Measurements from ENCODE around the gene ZNFX1. TPM values are rescaled to one million over a fixed set of nuclear protein-coding genes. Genes with fewer than 3 reads are reported as not detected.

The ZNFX1 gene
- total and polyA plus RNA-seq, 2 donors (not counting 1 experiment from before 2014, with no cell fraction given), result 10.3 to 37.9 TPM

GRCh38 chr20:49216991-49217578 is 60.8 kb downstream of the ZNFX1 start:
- no peaks in the 10 kb centered on the region for H3K27me3 ChIP-seq (replicated peaks in 1 of 4; ENCODE audit: control extremely low read depth in 1 of 4, control insufficient read depth in 3 of 4, insufficient read depth in 4 of 4, low read length in 3 of 4)
- no CpG with 5 or more reads among the region's 11 CpGs for WGBS (ENCODE audit: insufficient coverage)
- H3K9ac ChIP-seq (ENCODE audit: low read length), result no peak overlapping the region
- DNase-seq (peak; percentile 90), ATAC-seq (ENCODE audit: low read depth) (peak; percentile 29)
- peaks cover 0 to 8% of the 10 kb centered on the region in 2 experiments for H3K36me3 ChIP-seq (replicated peaks in 1 of 2; ENCODE audit: control extremely low read depth in 1 of 2, control insufficient read depth in 1 of 2, extremely low read depth in 1 of 2, insufficient read depth in 2 of 2, low read length in 1 of 2)
- H3K4me1 ChIP-seq (ENCODE audit: control insufficient read depth in 2 of 2, insufficient read depth in 2 of 2, low read length in 2 of 2), result peaks cover 16 to 26% of the 10 kb centered on the region in 2 donors
- H3K27ac ChIP-seq (ENCODE audit: low read length in 2 of 2), result no peak overlapping the region
- peak overlapping the region; percentile 66 for H3K4me2 ChIP-seq (replicated peaks; ENCODE audit: low read depth, low read length, poor library complexity, severe bottlenecking)
- ChIA-PET POLR2A (interaction anchor here (1.1 to 1.4 kb wide), 2 partner anchors 62 to 84 kb away, joined by 3 read pairs; no protein-coding TSS in a partner anchor), CTCF (interaction anchor here (0.5 to 6.1 kb wide), 30 partner anchors 11 to 899 kb away, joined by 3 to 149 read pairs (median 4); partner anchors contain the start of gene CSE1L)
- intact Hi-C loops (cut with micrococcal nuclease), result loop anchor here (5.0 kb wide), 1 partner anchor 295 kb away; the partner anchor contains the start of gene ARFGEF2
- peaks cover 7% of the 10 kb centered on the region for H4K20me1 ChIP-seq (ENCODE audit: control insufficient read depth, insufficient read depth, low read length, poor library complexity, severe bottlenecking)
- H3K27me3 Mint-ChIP-seq, result no peaks in the 10 kb centered on the region
- TF ChIP-seq EZH2 (IDR thresholded peaks at IDR 0.05; ENCODE audit: borderline replicate concordance, insufficient read depth, low read depth, low read length, poor library complexity, severe bottlenecking) (no peak), CTCF (IDR thresholded peaks at IDR 0.05) (peak; percentile 83)
- H3K9me3 ChIP-seq (ENCODE audit: control extremely low read depth in 1 of 3, control insufficient read depth in 2 of 3, insufficient read depth in 1 of 3, low read length in 2 of 3), result peaks cover 0 to under 1% (median 0%) of the 10 kb centered on the region in 3 donors
- H3K27ac Mint-ChIP-seq, result peak overlapping the region; percentile 46
- peak overlapping the region; percentile 86 for H2AFZ ChIP-seq (ENCODE audit: insufficient read depth, low read depth, low read length, poor library complexity, severe bottlenecking)
- peak overlapping the region; percentile 55 for H3K4me3 Mint-ChIP-seq
- no peaks in the 10 kb centered on the region for H3K9me3 Mint-ChIP-seq (ENCODE audit: insufficient read depth)
- peaks cover 24% of the 10 kb centered on the region for H3K4me1 Mint-ChIP-seq
- H3K4me3 ChIP-seq (ENCODE audit: control extremely low read depth in 1 of 5, extremely low read depth in 1 of 5, insufficient read depth in 1 of 5, low read depth in 2 of 5, low read length in 4 of 5), result peak overlapping the region in 3 of 5 experiments; percentile 21 to 24 (median 21)
- H3K79me2 ChIP-seq (ENCODE audit: control insufficient read depth, insufficient read depth, low read length), result peaks cover 28% of the 10 kb centered on the region

- Histone ChIP-seq H3K27me3 (replicated peaks in 1 of 4; ENCODE audit: control extremely low read depth in 1 of 4, control insufficient read depth in 3 of 4, insufficient read depth in 4 of 4, low read length in 3 of 4) (peaks cover 0 to 2% (median 0%) of the 10 kb centered on the region in 4 experiments), H2AFZ (ENCODE audit: insufficient read depth, low read depth, low read length, poor library complexity, severe bottlenecking) (no peak overlapping the region), H3K4me2 (replicated peaks; ENCODE audit: low read depth, low read length, poor library complexity, severe bottlenecking) (no peak overlapping the region), H3K4me1 (ENCODE audit: control insufficient read depth in 2 of 2, insufficient read depth in 2 of 2, low read length in 2 of 2) (peaks cover 11 to 20% of the 10 kb centered on the region in 2 donors), H3K9me3 (ENCODE audit: control extremely low read depth in 1 of 3, control insufficient read depth in 2 of 3, insufficient read depth in 1 of 3, low read length in 2 of 3) (peaks cover 0 to 4% (median 2%) of the 10 kb centered on the region in 3 donors), H3K79me2 (ENCODE audit: control insufficient read depth, insufficient read depth, low read length) (peaks cover 9% of the 10 kb centered on the region), H4K20me1 (ENCODE audit: control insufficient read depth, insufficient read depth, low read length, poor library complexity, severe bottlenecking) (no peaks in the 10 kb centered on the region), H3K27ac (ENCODE audit: low read length in 2 of 2) (no peak overlapping the region), H3K4me3 (ENCODE audit: control extremely low read depth in 1 of 5, extremely low read depth in 1 of 5, insufficient read depth in 1 of 5, low read depth in 2 of 5, low read length in 4 of 5) (no peak overlapping the region), H3K9ac (ENCODE audit: low read length) (no peak overlapping the region), H3K36me3 (replicated peaks in 1 of 2; ENCODE audit: control extremely low read depth in 1 of 2, control insufficient read depth in 1 of 2, extremely low read depth in 1 of 2, insufficient read depth in 2 of 2, low read length in 1 of 2) (no peaks in the 10 kb centered on the region)
- no peak for DNase-seq
- peaks cover 1% of the 10 kb centered on the region for H3K9me3 Mint-ChIP-seq (ENCODE audit: insufficient read depth)
- no peak for ATAC-seq (ENCODE audit: low read depth)
- peaks cover 14% of the 10 kb centered on the region for H3K4me1 Mint-ChIP-seq
- 100% methylated on average over 1 of the region's 3 CpGs for WGBS (ENCODE audit: insufficient coverage)
- no peak overlapping the region for H3K4me3 Mint-ChIP-seq
- POLR2A ChIA-PET, result no interaction called here
- TF ChIP-seq CTCF (IDR thresholded peaks at IDR 0.05) (no peak), EZH2 (IDR thresholded peaks at IDR 0.05; ENCODE audit: borderline replicate concordance, insufficient read depth, low read depth, low read length, poor library complexity, severe bottlenecking) (no peak)
- CTCF ChIA-PET, result interaction anchor here (1.1 to 6.1 kb wide), 5 partner anchors 15 to 81 kb away, joined by 3 to 149 read pairs (median 4); no protein-coding TSS in a partner anchor
- no peaks in the 10 kb centered on the region for H3K27me3 Mint-ChIP-seq
- intact Hi-C loops (cut with micrococcal nuclease), result loop anchor here (5.0 kb wide), 1 partner anchor 293 kb away; the partner anchor contains the start of gene ARFGEF2
- H3K27ac Mint-ChIP-seq, result no peak overlapping the region
Observed at GRCh38 chr20:49215232-49215631, 62.6 kb downstream of the ZNFX1 start.

Data from B cell (primary cell).